ENCODE results near the gene LMO7. TPM values are rescaled to one million over a fixed set of nuclear protein-coding genes. Genes with fewer than 3 reads are reported as not detected.

LMO7 gene
- total and polyA plus RNA-seq, 4 donors = 17.5 to 69.6 (median 38.2) TPM

Other genes starting within 250 kb of the LMO7 start
- 10 to 100 TPM in 1 of 2 donors, 1 to 10 TPM in 1; 9.2 to 11.1 TPM for gene TBC1D4, start 154.2 kb upstream of the LMO7 start, total RNA-seq
- gene TBC1D4, start 154.2 kb upstream of the LMO7 start, polyA plus RNA-seq = 1 to 10 TPM; 2.3 to 3.8 TPM
- gene COMMD6, start 98.5 kb upstream of the LMO7 start, total RNA-seq = 10 to 100 TPM; 10.1 to 33.9 TPM
- gene COMMD6, start 98.5 kb upstream of the LMO7 start, polyA plus RNA-seq = 100 to 1,000 TPM in 1 of 2 donors, 10 to 100 TPM in 1; 54.9 to 149 TPM
- gene UCHL3, start 86.5 kb upstream of the LMO7 start, total RNA-seq = 10 to 100 TPM; 13.1 to 15.6 TPM
- 10 to 100 TPM; 23.7 to 55.8 TPM for gene UCHL3, start 86.5 kb upstream of the LMO7 start, polyA plus RNA-seq